K562 (cell line): Measurements from ENCODE around the gene KAZN. TPM values are rescaled to one million over a fixed set of nuclear protein-coding genes. Genes with fewer than 3 reads are reported as not detected.

ENCODE experiments used
- FIP1L1 ChIP-seq: fragments of 200-400 bp; formaldehyde crosslinking; IDR thresholded peaks from 2 replicates; pipeline ENCODE4 v1.6.1; 2018; ENCODE audit warnings: mild to moderate bottlenecking, low read depth, low read length; ENCODE audit not compliant: poor library complexity, severe bottlenecking
- MYBL2 ChIP-seq, 2 experiments: fragments of 450-650 bp in 1 of 2; sonication (generic) in 1 of 2; formaldehyde crosslinking in 1 of 2; IDR thresholded peaks; 2 replicates each; pipeline versions ENCODE4 v1.6.1 to v1.8.1; 2017 to 2022; ENCODE audit warnings: borderline replicate concordance in 1 of 2, inconsistent platforms in 1 of 2, low read depth in 1 of 2, mild to moderate bottlenecking in 1 of 2, missing genetic modification reagents in 1 of 2, moderate library complexity in 1 of 2
- POLR2G ChIP-seq: fragments of 200-400 bp; formaldehyde crosslinking; IDR thresholded peaks from 2 replicates; pipeline ENCODE4 v1.6.1; 2017; ENCODE audit warnings: low read depth, mild to moderate bottlenecking, antibody characterized with exemption, low read length, moderate library complexity
- RBM39 ChIP-seq: fragments of 200-400 bp; formaldehyde crosslinking; optimal IDR thresholded peaks from 2 replicates; pipeline ENCODE3; 2018; ENCODE audit warnings: low read depth, low read length
- SMAD3 ChIP-seq: fragments of 450-650 bp; formaldehyde crosslinking; conservative IDR thresholded peaks from 2 replicates; pipeline ENCODE4 v1.4.0; 2020; ENCODE audit warnings: mild to moderate bottlenecking
- SOX6 ChIP-seq: fragments of 450-650 bp; IDR thresholded peaks from 2 replicates; pipeline ENCODE4 v1.6.1; 2014; ENCODE audit warnings: mild to moderate bottlenecking
- TAL1 ChIP-seq: fragments of 450-650 bp; IDR thresholded peaks from 2 replicates; pipeline ENCODE4 v1.6.1; 2016; ENCODE audit warnings: mild to moderate bottlenecking
- TGIF2 ChIP-seq: sonication (generic); formaldehyde crosslinking; IDR thresholded peaks from 2 replicates; pipeline ENCODE4 v1.8.1; 2022; ENCODE audit warnings: mild to moderate bottlenecking, missing genetic modification reagents, moderate library complexity
- ZC3H8 ChIP-seq: fragments of 450-650 bp; IDR thresholded peaks from 2 replicates; pipeline ENCODE4 v1.6.1; 2017
- ZKSCAN3 ChIP-seq: fragments of 250-450 bp; sonication (Bioruptor Pico); IDR thresholded peaks from 2 replicates; pipeline ENCODE4 v1.4.0; 2020
- ZNF174 ChIP-seq: fragments of 250-450 bp; sonication (Bioruptor Pico); IDR thresholded peaks from 2 replicates; pipeline ENCODE4 v1.4.0; 2020; ENCODE audit warnings: mild to moderate bottlenecking
- ZNF263 ChIP-seq: sonication (generic); formaldehyde crosslinking; IDR thresholded peaks from 2 replicates; pipeline ENCODE4 v1.8.0; 2022; ENCODE audit warnings: mild to moderate bottlenecking, missing genetic modification reagents, borderline replicate concordance
- ZNF707 ChIP-seq: fragments of 250-450 bp; sonication (Bioruptor Pico); conservative IDR thresholded peaks from 2 replicates; pipeline ENCODE4 v1.8.0; 2022; ENCODE audit warnings: inconsistent platforms, mild to moderate bottlenecking, moderate library complexity
- ZNF76 ChIP-seq: fragments of 250-450 bp; sonication (Bioruptor Pico); IDR thresholded peaks from 2 replicates; pipeline ENCODE4 v1.4.0; 2020; ENCODE audit warnings: mild to moderate bottlenecking, moderate library complexity, borderline replicate concordance
- ZNF778 ChIP-seq: fragments of 450-650 bp; formaldehyde crosslinking; IDR thresholded peaks from 2 replicates; pipeline ENCODE4 v1.4.0; 2020; ENCODE audit warnings: mild to moderate bottlenecking, moderate library complexity
- ZZZ3 ChIP-seq: fragments of 450-650 bp; IDR thresholded peaks from 2 replicates; pipeline ENCODE4 v1.6.1; 2016; ENCODE audit warnings: antibody characterized with exemption, mild to moderate bottlenecking, moderate library complexity
- polyA plus RNA-seq, 8 experiments: library from polyadenylated mRNA; depleted of rRNA in 4 of 8; stranded (reverse) in 5 of 8; unstranded in 3 of 8; fragments of >200 nt; fragmentation: Nextera tagmentation in 2 of 8; fragmentation: Illumina TruSeq in 1 of 8; extraction: Ambion mirVana in 2 of 8; extraction: Trizol in 1 of 8; gene quantifications; 2 replicates each; pipeline versions ENCODE4 v1.2.1 to v1.2.3, GENCODE V29; 2011 to 2014; ENCODE audit warnings: inconsistent platforms in 1 of 8, missing spikeins in 1 of 8
- total RNA-seq, 7 experiments: library from RNA; depleted of rRNA in 6 of 7; stranded (reverse); fragments of >200 nt in 6 of 7; fragmentation: Illumina TruSeq in 2 of 7; extraction: Trizol in 2 of 7; gene quantifications; 2 replicates each; pipeline versions ENCODE4 v1.2.1 to v1.2.3, GENCODE V29; 2011 to 2021; ENCODE audit warnings: low replicate concordance in 1 of 7
- TF ChIP-seq, protein P1 (sequence below): IDR thresholded peaks from 2 replicates; pipeline ENCODE4 v1.6.1; 2012; ENCODE audit warnings: low read depth, low read length, improper control_type of control experiment, borderline replicate concordance
- TF ChIP-seq, protein P2 (sequence below): fragments of 450-650 bp; IDR thresholded peaks from 2 replicates; pipeline ENCODE4 v1.6.1; 2016; ENCODE audit warnings: borderline replicate concordance
- TF ChIP-seq, protein P3 (sequence below): sonication (generic); formaldehyde crosslinking; IDR thresholded peaks from 2 replicates; pipeline ENCODE4 v1.8.1; 2023; ENCODE audit warnings: missing genetic modification reagents, mild to moderate bottlenecking, borderline replicate concordance

KAZN gene
- total and polyA plus RNA-seq, 9 of the 15 experiments (the other 6 are each of a cell fraction or from before 2014, with no cell fraction given) = 2.1 to 21.6 (median 5.4) TPM

DNA sequence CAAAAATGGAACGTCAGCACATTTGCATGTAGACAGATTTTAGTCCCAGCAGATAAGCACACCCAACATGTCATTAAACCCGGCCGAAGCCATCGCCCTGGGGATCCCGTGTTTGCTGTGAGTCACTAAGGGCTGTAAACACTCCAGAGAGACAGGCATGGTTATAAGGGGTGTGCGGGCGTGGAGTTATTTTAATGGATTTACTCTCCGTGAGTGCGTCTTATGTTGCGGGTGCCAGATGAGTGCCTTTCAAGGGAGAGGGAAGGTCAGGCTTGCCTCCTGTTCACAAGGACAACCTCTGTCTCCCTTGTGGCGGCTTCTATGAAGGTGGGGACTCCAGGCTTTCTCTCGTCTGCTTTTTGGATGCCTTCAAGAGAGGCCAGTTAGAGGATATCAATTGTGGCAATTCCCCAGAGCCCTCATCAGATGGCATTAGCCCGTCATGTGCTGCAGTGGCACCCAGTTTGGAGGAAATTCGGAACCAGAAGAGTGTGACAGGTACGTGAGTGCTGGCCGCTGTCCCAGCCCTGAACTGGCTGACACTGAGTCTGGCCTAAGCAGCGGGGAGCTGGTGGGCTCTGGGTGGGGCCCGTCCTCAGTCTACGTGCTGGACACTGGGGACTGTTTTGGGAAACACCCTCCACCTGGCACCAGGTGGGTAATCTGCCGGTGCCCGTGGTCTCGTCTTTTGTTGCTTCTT is 331.2 kb downstream of the KAZN start (continued):
- TF ChIP-seq, protein P1, sequence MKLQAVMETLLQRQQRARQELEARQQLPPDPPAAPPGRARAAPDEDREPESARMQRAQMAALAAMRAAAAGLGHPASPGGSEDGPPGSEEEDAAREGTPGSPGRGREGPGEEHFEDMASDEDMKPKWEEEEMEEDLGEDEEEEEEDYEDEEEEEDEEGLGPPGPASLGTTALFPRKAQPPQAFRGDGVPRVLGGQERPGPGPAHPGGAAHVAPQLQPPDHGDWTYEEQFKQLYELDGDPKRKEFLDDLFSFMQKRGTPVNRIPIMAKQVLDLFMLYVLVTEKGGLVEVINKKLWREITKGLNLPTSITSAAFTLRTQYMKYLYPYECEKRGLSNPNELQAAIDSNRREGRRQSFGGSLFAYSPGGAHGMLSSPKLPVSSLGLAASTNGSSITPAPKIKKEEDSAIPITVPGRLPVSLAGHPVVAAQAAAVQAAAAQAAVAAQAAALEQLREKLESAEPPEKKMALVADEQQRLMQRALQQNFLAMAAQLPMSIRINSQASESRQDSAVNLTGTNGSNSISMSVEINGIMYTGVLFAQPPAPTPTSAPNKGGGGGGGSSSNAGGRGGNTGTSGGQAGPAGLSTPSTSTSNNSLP = no peak
- TF ChIP-seq ZNF707 (CRISPR knock-in tag) = no peak
- TF ChIP-seq, protein P2, sequence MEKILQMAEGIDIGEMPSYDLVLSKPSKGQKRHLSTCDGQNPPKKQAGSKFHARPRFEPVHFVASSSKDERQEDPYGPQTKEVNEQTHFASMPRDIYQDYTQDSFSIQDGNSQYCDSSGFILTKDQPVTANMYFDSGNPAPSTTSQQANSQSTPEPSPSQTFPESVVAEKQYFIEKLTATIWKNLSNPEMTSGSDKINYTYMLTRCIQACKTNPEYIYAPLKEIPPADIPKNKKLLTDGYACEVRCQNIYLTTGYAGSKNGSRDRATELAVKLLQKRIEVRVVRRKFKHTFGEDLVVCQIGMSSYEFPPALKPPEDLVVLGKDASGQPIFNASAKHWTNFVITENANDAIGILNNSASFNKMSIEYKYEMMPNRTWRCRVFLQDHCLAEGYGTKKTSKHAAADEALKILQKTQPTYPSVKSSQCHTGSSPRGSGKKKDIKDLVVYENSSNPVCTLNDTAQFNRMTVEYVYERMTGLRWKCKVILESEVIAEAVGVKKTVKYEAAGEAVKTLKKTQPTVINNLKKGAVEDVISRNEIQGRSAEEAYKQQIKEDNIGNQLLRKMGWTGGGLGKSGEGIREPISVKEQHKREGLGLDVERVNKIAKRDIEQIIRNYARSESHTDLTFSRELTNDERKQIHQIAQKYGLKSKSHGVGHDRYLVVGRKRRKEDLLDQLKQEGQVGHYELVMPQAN = peak; percentile 54; the same call in 1 of the 2 replicates
- TF ChIP-seq ZNF263 = no peak
- TF ChIP-seq ZC3H8 = no peak
- TF ChIP-seq, protein P3, sequence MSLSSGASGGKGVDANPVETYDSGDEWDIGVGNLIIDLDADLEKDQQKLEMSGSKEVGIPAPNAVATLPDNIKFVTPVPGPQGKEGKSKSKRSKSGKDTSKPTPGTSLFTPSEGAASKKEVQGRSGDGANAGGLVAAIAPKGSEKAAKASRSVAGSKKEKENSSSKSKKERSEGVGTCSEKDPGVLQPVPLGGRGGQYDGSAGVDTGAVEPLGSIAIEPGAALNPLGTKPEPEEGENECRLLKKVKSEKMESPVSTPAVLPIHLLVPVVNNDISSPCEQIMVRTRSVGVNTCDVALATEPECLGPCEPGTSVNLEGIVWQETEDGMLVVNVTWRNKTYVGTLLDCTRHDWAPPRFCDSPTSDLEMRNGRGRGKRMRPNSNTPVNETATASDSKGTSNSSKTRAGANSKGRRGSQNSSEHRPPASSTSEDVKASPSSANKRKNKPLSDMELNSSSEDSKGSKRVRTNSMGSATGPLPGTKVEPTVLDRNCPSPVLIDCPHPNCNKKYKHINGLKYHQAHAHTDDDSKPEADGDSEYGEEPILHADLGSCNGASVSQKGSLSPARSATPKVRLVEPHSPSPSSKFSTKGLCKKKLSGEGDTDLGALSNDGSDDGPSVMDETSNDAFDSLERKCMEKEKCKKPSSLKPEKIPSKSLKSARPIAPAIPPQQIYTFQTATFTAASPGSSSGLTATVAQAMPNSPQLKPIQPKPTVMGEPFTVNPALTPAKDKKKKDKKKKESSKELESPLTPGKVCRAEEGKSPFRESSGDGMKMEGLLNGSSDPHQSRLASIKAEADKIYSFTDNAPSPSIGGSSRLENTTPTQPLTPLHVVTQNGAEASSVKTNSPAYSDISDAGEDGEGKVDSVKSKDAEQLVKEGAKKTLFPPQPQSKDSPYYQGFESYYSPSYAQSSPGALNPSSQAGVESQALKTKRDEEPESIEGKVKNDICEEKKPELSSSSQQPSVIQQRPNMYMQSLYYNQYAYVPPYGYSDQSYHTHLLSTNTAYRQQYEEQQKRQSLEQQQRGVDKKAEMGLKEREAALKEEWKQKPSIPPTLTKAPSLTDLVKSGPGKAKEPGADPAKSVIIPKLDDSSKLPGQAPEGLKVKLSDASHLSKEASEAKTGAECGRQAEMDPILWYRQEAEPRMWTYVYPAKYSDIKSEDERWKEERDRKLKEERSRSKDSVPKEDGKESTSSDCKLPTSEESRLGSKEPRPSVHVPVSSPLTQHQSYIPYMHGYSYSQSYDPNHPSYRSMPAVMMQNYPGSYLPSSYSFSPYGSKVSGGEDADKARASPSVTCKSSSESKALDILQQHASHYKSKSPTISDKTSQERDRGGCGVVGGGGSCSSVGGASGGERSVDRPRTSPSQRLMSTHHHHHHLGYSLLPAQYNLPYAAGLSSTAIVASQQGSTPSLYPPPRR (CRISPR knock-in tag) = 0 out of 2 replicates have a peak, but pooled peaks have one; percentile 29
- TF ChIP-seq POLR2G = no peak
- TF ChIP-seq TGIF2 (CRISPR knock-in tag) = no peak
- TF ChIP-seq TAL1 = peak; percentile 33; the same call in 1 of the 2 replicates
- no peak for TF ChIP-seq ZNF76 (CRISPR knock-in tag)
- no peak for TF ChIP-seq FIP1L1
- TF ChIP-seq ZNF778 (CRISPR knock-in tag) = no peak
- no peak for TF ChIP-seq SMAD3 (CRISPR knock-in tag)
- TF ChIP-seq MYBL2 (IDR thresholded peaks at IDR 0.05; ENCODE audit: low read depth) = no peak
- TF ChIP-seq MYBL2 (CRISPR knock-in tag; IDR thresholded peaks at IDR 0.05; ENCODE audit: borderline replicate concordance) = no peak
- TF ChIP-seq RBM39 = no peak
- no peak for TF ChIP-seq ZKSCAN3 (CRISPR knock-in tag)
- no peak for TF ChIP-seq ZNF174 (CRISPR knock-in tag)
- TF ChIP-seq ZZZ3 = no peak
- TF ChIP-seq SOX6 = peak; percentile 63
